Stimulated activated CD8-positive, alpha-beta memory T cell treated with anti-CD3 and anti-CD28 coated beads, Interleukin-4, amount 100 ng/mL, for 1 hour (primary cell): ENCODE results near the gene ANKRD24.
A peak's percentile ranks its signal among the peaks of the same experiment; 100 is the strongest.
"Not testable (repeated sequence)": the region's sequence is repeated elsewhere in the genome, so short reads cannot be mapped to it uniquely, and the experiment has no call there.

ENCODE experiments used
- DNase-seq, 2 donors: peaks; one replicate each; pipeline ENCODE4 v3.0.0-alpha.2; 2020; ENCODE audit warnings: low read depth in 2 of 2, low spot score in 1 of 2

The ANKRD24 gene

DNA sequence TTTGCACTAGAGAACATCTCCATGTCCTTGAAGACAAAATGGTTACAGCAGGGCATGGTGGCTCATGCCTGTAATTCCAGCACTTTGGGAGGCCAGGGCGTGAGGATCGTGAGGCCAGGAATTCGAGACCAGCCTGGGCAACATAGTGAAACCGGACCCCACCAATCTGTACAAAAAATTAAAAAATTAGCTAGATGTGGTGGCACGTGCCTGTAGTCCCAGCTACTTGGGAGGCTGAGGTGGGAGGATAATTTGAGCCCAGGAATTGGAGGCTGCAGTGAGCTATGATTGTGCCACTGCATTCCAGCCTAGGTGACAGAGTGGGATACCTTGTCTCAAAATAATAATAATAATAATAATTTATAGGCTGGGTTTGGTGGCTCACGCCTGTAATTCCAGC, 47.7 kb downstream of the ANKRD24 start:
- DNase-seq, result not testable (repeated sequence)

- DNase-seq, result not testable (repeated sequence)
Measured at GRCh38 chr19:4231521-4231920, 49.0 kb downstream of the ANKRD24 start.

GRCh38 chr19:4232139-4232538, 49.6 kb downstream of the ANKRD24 start:
- DNase-seq, result not testable (repeated sequence)

GRCh38 chr19:4232614-4233281, 50.3 kb downstream of the ANKRD24 start:
- DNase-seq, result no peak

GRCh38 chr19:4233282-4233853, 50.9 kb downstream of the ANKRD24 start:
- DNase-seq, result peak; percentile 26 to 47

GRCh38 chr19:4234142-4234861, 51.8 kb downstream of the ANKRD24 start:
- DNase-seq, result no peak

DNA sequence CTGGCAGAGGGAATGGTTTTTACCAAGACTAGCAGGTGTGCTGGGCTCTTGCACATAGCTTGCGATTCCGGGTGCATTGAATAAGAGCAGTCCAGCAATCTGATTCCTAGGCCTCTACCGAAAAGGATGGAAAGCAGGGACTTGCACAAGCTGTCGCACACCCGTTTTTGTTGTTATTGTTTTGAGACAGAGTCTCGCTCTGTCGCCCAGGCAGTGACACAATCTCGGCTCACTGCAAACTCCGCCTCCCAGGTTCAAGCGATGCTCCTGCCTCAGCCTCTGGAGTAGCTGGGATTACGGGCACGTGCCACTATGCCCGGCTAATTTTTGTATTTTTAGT, 52.3 kb downstream of the ANKRD24 start:
- DNase-seq, result no peak

DNA sequence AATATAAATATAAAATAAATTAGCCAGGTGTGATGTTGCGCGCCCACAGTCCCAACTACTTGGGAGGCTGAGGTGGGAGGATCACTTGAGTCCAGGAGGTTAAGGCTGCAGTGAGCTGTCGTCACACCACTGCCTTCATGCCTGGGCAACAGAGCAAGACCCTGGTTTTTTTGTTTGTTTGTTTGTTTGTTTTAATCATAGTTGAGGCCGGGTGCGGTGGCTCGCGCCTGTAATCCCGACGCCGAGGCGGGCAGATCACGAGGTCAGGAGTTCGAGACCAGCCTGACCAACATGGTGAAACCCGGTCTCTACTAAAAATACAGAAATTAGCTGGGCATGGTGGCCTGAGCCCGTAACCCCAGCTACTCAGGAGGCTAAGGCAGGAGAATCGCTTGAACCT, 55.0 kb downstream of the ANKRD24 start:
- not testable (repeated sequence) for DNase-seq

DNA sequence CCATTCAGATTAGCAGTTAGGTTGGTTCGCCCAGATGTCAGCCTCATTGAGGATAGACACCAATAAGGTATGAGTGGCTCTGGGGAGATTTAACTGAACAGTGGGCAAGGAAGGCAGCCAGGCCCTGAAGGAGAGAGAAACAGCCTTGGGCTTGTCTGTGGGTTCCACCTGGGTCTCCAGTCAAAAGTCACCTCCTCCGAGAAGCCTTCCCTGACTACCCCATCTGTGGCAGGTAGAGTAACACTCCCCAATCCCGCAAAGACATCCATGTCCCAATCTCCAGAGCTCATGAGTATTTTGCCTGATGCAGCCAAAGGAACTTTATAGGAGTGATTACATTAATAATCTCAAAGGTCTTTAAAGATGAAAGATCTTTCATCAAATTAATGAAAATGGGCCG, 56.3 kb downstream of the ANKRD24 start:
- no peak for DNase-seq

DNA sequence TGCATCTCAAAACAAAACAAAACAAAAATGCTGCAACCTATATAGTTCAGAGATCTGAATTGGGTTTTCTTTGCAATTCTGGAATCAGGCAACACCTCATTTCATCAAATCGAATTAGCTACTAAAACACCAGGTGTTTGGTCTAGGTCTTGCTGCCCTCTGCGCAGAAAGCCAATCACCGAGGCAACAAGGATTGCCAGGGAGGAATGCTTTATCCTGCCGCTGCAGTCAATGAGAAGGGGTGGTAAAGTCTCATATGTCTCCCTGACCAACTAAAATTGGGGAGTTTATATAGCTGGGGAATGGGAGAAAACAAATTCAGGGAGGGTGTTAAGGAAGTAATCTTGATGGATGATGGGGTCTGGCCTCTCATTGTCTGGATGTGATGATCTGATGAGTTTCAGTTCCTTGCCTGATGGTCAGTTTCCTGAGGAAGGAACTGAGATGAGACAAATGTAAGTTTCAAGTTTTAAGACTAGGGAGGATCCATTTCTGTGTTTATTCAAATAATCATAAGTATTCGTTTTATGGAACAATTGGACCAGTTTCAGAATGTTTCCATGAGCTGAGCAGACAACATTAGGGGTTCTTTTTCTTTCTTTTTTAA, 59.4 kb downstream of the ANKRD24 start:
- no peak for DNase-seq

- not testable (repeated sequence) for DNase-seq
Measured at GRCh38 chr19:4245938-4246337, 63.4 kb downstream of the ANKRD24 start.

GRCh38 chr19:4246767-4247593, 64.5 kb downstream of the ANKRD24 start, which contains the start of gene YJU2:
Gene YJU2, plus strand, starts transcription at chr19:4247080. Its CDS starts 67 bp downstream, at chr19:4247147.
- peak; percentile 93 to 96 for DNase-seq

DNA sequence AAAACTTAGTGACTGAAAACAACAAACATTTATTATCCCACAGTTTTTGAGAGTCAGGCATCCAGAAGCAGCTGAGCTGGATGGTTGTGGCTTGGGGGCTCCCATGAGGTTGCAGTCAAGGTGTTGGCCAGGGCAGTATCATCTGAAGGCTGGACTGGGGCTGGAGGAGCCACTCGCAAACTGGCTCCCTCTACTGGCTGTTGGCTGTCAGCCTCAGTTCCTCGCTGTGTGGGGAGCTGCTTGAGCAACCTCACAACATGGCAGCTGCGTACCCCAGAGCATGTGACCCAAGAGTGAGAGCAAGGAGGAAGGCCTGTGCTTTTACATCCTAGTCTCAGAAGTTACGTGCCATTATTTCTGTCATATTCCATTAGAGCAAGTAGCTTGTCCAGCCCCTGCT, 74.1 kb downstream of the ANKRD24 start:
- DNase-seq, result no peak

GRCh38 chr19:4257025-4257424, 74.5 kb downstream of the ANKRD24 start:
- no peak for DNase-seq

- DNase-seq, result no peak
Measured at GRCh38 chr19:4258181-4258580, 75.7 kb downstream of the ANKRD24 start.

GRCh38 chr19:4260613-4261191, 78.2 kb downstream of the ANKRD24 start:
- no peak for DNase-seq

GRCh38 chr19:4264812-4265211, 82.3 kb downstream of the ANKRD24 start:
- no peak for DNase-seq

DNA sequence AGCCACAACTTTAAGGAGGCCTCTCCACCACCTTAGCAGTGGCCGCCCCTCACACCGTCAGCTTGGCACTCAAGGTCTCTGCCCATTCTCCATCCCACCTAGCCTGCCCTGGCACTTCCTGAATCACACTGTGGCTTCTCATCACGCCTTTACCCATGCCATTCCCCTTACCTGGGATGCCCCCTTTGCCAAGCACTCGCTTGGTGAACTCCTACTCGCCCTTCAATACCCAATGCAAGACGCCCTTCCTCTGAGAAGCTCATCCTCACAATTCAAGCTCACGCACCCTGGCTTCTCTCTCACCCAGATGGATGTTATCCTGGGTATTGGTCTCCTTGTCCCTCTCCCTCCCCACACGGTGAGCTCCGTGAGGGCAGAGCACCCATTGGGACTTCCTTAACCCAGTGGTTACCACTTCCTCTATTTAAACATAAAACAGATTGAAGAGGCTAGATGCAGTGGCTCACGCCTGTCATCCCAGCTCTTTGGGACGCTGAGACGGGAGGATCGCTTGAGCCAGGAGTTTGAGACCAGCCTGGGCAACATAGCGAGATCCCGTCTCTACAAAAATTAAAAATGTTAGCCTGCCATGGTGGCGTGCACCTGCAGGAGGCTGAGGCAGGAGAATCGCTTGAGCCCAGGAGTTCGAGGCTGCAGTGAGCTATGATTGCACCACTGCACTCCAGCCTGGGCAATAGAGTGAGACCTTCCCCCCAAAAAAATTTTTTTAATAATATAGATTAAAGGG, 83.9 kb downstream of the ANKRD24 start:
- no peak for DNase-seq

DNA sequence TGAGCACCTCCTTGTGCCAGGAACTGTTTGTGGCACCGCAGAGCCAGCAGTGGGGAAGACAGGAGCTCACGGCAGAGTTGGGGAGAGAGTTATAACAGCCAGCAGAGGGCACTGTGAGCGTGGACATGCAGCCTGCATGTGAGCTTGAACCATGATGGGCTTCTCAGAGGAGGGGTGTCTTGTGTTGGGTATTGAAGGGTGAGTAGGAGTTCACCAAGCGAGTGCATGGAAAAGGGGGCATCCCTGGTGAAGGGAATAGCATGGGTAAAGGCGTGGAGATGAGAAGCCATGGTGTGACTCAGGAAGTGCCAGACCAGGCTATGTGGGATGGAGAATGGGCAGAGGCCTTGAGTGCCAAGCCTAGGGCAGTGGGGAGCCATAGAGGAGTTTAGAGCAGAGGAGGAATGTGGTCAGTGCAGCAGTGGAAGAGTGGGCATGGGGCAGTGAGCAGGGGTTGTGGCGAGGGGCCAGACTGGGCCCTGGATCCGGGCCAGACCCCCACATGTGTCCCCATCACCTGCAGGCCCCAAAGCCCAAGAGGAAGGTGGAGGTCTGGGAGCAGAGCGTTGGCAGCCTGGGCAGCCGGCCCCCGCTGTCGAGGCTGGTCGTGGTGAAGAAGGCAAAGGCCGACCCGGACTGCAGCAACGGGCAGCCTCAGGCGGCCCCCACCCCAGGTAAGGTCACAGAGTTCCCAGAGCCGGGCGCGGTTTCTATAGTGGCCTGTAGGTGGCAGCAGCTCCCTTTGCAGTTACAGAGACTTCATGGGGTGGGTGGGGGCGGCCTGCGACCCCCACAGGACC, 84.8 kb downstream of the ANKRD24 start:
- DNase-seq, result peak; percentile 22 to 38
